Ovary (tissue), 9 donors: ENCODE measurements around the gene CAMKMT. TPM values are rescaled to one million over a fixed set of nuclear protein-coding genes. Genes with fewer than 3 reads are reported as not detected.

Experiments
- DNase-seq, 5 donors: peaks; one replicate each; pipeline ENCODE4 v3.0.0-alpha.2; 2019 to 2020
- H3K27ac ChIP-seq, 2 donors: fragments of 200-600 bp; one replicate each; pipeline versions ENCODE4 v1.5.1 to v1.8.0; 2019 to 2022
- H3K27me3 ChIP-seq: fragments of 200-600 bp; one replicate; pipeline ENCODE4 v1.8.0; 2022
- H3K36me3 ChIP-seq: fragments of 200-600 bp; sonication (generic); one replicate; pipeline ENCODE4 v1.5.1; 2019
- H3K4me1 ChIP-seq: one replicate; pipeline ENCODE4 v1.8.1; 2013; ENCODE audit warnings: mild to moderate bottlenecking, moderate library complexity; ENCODE audit not compliant: insufficient read depth
- H3K4me3 ChIP-seq: fragments of 200-600 bp; sonication (generic); one replicate; pipeline ENCODE4 v1.5.1; 2017
- H3K9me3 ChIP-seq, 2 donors: fragments of 200-600 bp in 1 of 2; sonication (generic) in 1 of 2; one replicate each; pipeline versions ENCODE4 v1.5.1 to v1.8.1; 2013 to 2019; ENCODE audit warnings: mild to moderate bottlenecking in 1 of 2, moderate library complexity in 1 of 2
- EP300 ChIP-seq: sonication (generic); formaldehyde crosslinking; IDR thresholded peaks from one replicate; pipeline ENCODE4 v1.6.1; 2017; ENCODE audit warnings: antibody characterized with exemption
- POLR2A ChIP-seq: fragments of 450-650 bp; IDR thresholded peaks from one replicate; pipeline ENCODE4 v1.6.1; 2017; ENCODE audit warnings: antibody characterized with exemption, mild to moderate bottlenecking, moderate library complexity
- WGBS, 3 donors: extraction: QIAGEN DNeasy Blood & Tissue Kit in 1 of 3; methylation state at CpG; one replicate each; pipeline versions ENCODE4 v1.1.5 to v1.1.7; 2013 to 2017; 5-methylcytosine and 5-hydroxymethylcytosine counted together
- intact Hi-C, 4 donors: fragments of 100-400 bp; cut with DNase I; formaldehyde crosslinking; loops; one replicate each; pipeline versions ENCODE4 v1.11.0 to v1.15.1; 2022 to 2023
- polyA plus RNA-seq, 2 donors: library from polyadenylated mRNA; stranded (reverse); fragments of 200-250 nt in 1 of 2; fragments of 350-450 nt in 1 of 2; fragmentation: Illumina TruSeq in 1 of 2; extraction: RNeasy Lipid Tissue Mini Kit (QIAGEN cat#74804) in 1 of 2; gene quantifications; one replicate each; pipeline ENCODE4 v1.2.3, GENCODE V29; 2013 to 2014
- total RNA-seq, 7 donors: library from RNA; depleted of rRNA in 2 of 7; stranded (reverse); fragments of >200 nt in 2 of 7; fragmentation: NEBNext Ultra II Directional in 3 of 7; extraction: Animal tissue kit (Norgen Biotek cat#: 25700) in 3 of 7; gene quantifications; one replicate each; pipeline versions ENCODE4 v1.1.0 to v1.2.4, GENCODE V29; 2016 to 2023
- TF ChIP-seq, protein P1 (sequence below), 3 donors: fragments of 450-650 bp in 2 of 3; fragments of 200-600 bp in 1 of 3; IDR thresholded peaks; one replicate each; pipeline versions ENCODE4 v1.5.1 to v1.8.0; 2016 to 2022; ENCODE audit warnings: antibody characterized with exemption in 3 of 3, mild to moderate bottlenecking in 1 of 3
- donor health status: DM: no; HTN: no; CAD: no; lungs with moderate emphysema.
- donor health status: DM: no; HTN: no; CAD: no.
- donor health status: Bipolar disorder and iron deficiency.
- donor health status: DM: yes; HTN: yes; CAD: no.
- donor health status: DM: no; HTN: no; CAD: no.
- donor health status: DM: yes; HTN: yes; CAD: no.

CAMKMT gene
- total and polyA plus RNA-seq, 9 donors, result 3.5 to 10.7 (median 8.9) TPM

GRCh38 chr2:44822174-44822573 lies 460.4 kb downstream of the CAMKMT start:
- Histone ChIP-seq H3K27me3 (no peaks in the 10 kb centered on the region), H3K4me1 (no peaks in the 10 kb centered on the region), H3K27ac (no peak overlapping the region), H3K36me3 (no peaks in the 10 kb centered on the region), H3K4me3 (no peak overlapping the region), H3K9me3 (no peaks in the 10 kb centered on the region)
- TF ChIP-seq, protein P1, sequence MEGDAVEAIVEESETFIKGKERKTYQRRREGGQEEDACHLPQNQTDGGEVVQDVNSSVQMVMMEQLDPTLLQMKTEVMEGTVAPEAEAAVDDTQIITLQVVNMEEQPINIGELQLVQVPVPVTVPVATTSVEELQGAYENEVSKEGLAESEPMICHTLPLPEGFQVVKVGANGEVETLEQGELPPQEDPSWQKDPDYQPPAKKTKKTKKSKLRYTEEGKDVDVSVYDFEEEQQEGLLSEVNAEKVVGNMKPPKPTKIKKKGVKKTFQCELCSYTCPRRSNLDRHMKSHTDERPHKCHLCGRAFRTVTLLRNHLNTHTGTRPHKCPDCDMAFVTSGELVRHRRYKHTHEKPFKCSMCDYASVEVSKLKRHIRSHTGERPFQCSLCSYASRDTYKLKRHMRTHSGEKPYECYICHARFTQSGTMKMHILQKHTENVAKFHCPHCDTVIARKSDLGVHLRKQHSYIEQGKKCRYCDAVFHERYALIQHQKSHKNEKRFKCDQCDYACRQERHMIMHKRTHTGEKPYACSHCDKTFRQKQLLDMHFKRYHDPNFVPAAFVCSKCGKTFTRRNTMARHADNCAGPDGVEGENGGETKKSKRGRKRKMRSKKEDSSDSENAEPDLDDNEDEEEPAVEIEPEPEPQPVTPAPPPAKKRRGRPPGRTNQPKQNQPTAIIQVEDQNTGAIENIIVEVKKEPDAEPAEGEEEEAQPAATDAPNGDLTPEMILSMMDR (IDR thresholded peaks at IDR 0.05), result no peak
- no peak for TF ChIP-seq EP300
- no peak for TF ChIP-seq POLR2A
- DNase-seq, result no peak
- 65 to 76% (median 72%) methylated on average over 6 of the region's 6 CpGs for WGBS, 3 donors
- intact Hi-C loops, result no loop called here

Other genes starting within 250 kb of the CAMKMT start
- gene PPM1B, start 193.1 kb upstream of the CAMKMT start, total RNA-seq, result 10 to 100 TPM; 31.2 to 43.4 (median 35.7) TPM
- gene PPM1B, start 193.1 kb upstream of the CAMKMT start, polyA plus RNA-seq, result 10 to 100 TPM; 27.6 to 35.8 TPM
- gene SLC3A1, start 86.5 kb upstream of the CAMKMT start, total RNA-seq, result 1 to 10 TPM in 1 of 7 donors, under 1 TPM in 5, not detected in 1; 0.17 to 1.2 (median 0.34) TPM
- gene SLC3A1, start 86.5 kb upstream of the CAMKMT start, polyA plus RNA-seq, result under 1 TPM in 1 of 2 donors, not detected in 1; 0.41 TPM
- 10 to 100 TPM; 43.2 to 85.5 (median 58.6) TPM for gene PREPL, start 453 bp upstream of the CAMKMT start, total RNA-seq
- 10 to 100 TPM; 19.5 to 64.1 TPM for gene PREPL, start 453 bp upstream of the CAMKMT start, polyA plus RNA-seq